Measurements from ENCODE around the gene PRSS2.
"Not testable (repeated sequence)": the region's sequence is repeated elsewhere in the genome, so short reads cannot be mapped to it uniquely, and the experiment has no call there.

The PRSS2 gene

GRCh38 chr7:142759433-142759832 lies 11.3 kb upstream of the PRSS2 start:
- DNase-seq (ENCODE audit: low read depth) = no peak

- DNase-seq (ENCODE audit: low read depth) = no peak
Observed at GRCh38 chr7:142760071-142760642, 10.6 kb upstream of the PRSS2 start.

- DNase-seq (ENCODE audit: low read depth) = not testable (repeated sequence)
Observed at GRCh38 chr7:142761606-142762005, 9.2 kb upstream of the PRSS2 start.

GRCh38 chr7:142762104-142762503 lies 8.7 kb upstream of the PRSS2 start:
- no peak for DNase-seq (ENCODE audit: low read depth)

GRCh38 chr7:142767451-142767850 lies 3.3 kb upstream of the PRSS2 start:
- no peak for DNase-seq (ENCODE audit: low read depth)

- no peak for DNase-seq (ENCODE audit: low read depth)
Observed at GRCh38 chr7:142767861-142768260, 2.9 kb upstream of the PRSS2 start.

GRCh38 chr7:142768885-142769284 lies 1.9 kb upstream of the PRSS2 start:
- not testable (repeated sequence) for DNase-seq (ENCODE audit: low read depth)

- DNase-seq (ENCODE audit: low read depth) = no peak
Observed at GRCh38 chr7:142771353-142771723, 568 bp downstream of the PRSS2 start.

- DNase-seq (ENCODE audit: low read depth) = no peak
Observed at GRCh38 chr7:142772051-142772450, 1.3 kb downstream of the PRSS2 start.

- DNase-seq (ENCODE audit: low read depth) = no peak
Observed at GRCh38 chr7:142772673-142773072, 1.9 kb downstream of the PRSS2 start.

GRCh38 chr7:142773230-142773629 lies 2.5 kb downstream of the PRSS2 start:
- no peak for DNase-seq (ENCODE audit: low read depth)

GRCh38 chr7:142773937-142774744 lies 3.4 kb downstream of the PRSS2 start:
- no peak for DNase-seq (ENCODE audit: low read depth)

- DNase-seq (ENCODE audit: low read depth) = no peak
Observed at GRCh38 chr7:142774826-142775225, 4.1 kb downstream of the PRSS2 start.

- not testable (repeated sequence) for DNase-seq (ENCODE audit: low read depth)
Observed at GRCh38 chr7:142775351-142776115, 4.8 kb downstream of the PRSS2 start.

- no peak for DNase-seq (ENCODE audit: low read depth)
Observed at GRCh38 chr7:142776206-142776844, 5.6 kb downstream of the PRSS2 start.

- DNase-seq (ENCODE audit: low read depth) = not testable (repeated sequence)
Observed at GRCh38 chr7:142776845-142777225, 6.1 kb downstream of the PRSS2 start.

- no peak for DNase-seq (ENCODE audit: low read depth)
Observed at GRCh38 chr7:142777318-142777717, 6.5 kb downstream of the PRSS2 start.

GRCh38 chr7:142782922-142783900 lies 12.4 kb downstream of the PRSS2 start:
- DNase-seq (ENCODE audit: low read depth) = peak; percentile 58

GRCh38 chr7:142784096-142784495 lies 13.3 kb downstream of the PRSS2 start:
- DNase-seq (ENCODE audit: low read depth) = no peak

- DNase-seq (ENCODE audit: low read depth) = no peak
Observed at GRCh38 chr7:142784716-142785115, 13.9 kb downstream of the PRSS2 start.

- DNase-seq (ENCODE audit: low read depth) = no peak
Observed at GRCh38 chr7:142785841-142786250, 15.1 kb downstream of the PRSS2 start.
